Measurements from ENCODE around the gene SOCS7.

The SOCS7 gene

DNA sequence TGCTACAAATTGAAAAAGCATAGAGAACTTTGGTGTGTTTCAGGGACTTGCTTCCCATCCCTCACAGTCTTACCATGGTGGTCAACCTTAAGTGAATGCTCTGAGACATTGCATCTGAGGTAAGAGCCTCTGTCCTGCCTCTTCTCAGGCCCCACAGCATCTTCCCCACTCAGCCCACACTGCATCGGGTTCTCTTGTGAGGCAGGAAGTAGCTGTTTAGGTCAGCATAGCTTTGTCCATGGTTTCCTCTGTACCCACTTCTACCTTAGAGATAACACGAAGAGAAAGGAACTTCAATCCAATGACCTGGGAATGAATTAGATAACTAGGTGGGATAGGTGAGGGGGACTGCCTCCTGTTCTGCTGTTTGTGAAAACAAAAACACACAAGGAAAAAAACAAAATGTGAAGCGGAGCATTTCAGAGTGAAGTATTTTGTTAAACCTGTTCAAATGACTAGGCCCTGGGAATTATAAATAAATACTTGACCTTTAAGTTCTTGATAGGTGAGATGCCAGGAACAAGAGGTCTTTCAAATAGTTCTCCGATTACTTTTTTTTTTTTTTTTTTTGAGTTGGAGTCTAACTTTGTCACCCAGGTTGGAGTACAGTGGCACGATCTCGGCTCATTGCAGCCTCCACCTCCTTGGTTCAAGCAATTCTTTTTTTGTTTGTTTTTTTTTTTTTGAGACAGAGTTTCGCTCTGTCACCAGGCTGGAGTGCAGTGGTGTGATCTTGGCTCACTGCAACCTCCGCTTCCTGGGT, 17.7 kb downstream of the SOCS7 start:
- DNase-seq, result no peak

DNA sequence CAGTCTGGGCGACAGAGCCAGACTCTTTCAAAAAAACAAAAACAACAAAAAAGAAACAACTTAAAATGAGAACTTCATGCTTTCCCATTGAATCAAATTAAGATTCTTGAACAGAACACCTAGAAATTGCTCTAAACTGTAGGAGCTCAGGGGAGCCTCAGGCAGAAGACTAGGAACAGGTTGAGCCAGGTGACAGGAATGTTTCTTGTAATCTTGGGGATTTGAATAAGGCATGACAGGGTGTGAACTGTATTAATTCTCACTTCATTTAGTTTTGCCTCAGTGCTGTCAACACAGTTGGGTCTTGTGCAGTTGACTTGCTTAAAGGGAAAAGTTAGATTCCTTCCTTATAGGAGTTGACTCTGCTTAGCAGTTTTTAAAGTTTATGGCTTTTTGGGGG, 27.8 kb downstream of the SOCS7 start:
- DNase-seq, result no peak

DNA sequence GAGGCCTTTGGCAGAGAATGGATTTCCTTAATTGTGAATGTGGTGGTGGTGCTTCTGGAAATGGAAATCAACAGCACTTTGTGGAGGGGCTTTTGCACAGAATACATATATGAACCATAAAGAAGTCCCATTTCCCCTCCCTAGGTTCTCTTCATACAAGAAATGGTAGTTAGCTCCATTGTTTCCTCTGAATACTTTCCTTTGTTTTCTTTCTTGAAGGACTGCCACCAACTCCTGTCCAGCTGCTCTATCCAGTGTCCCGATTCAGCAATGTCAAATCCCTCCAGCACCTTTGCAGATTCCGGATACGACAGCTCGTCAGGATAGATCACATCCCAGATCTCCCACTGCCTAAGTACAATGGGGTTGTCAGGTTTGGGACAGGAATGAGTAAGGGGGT, 43.4 kb downstream of the SOCS7 start:
- DNase-seq, result no peak

DNA sequence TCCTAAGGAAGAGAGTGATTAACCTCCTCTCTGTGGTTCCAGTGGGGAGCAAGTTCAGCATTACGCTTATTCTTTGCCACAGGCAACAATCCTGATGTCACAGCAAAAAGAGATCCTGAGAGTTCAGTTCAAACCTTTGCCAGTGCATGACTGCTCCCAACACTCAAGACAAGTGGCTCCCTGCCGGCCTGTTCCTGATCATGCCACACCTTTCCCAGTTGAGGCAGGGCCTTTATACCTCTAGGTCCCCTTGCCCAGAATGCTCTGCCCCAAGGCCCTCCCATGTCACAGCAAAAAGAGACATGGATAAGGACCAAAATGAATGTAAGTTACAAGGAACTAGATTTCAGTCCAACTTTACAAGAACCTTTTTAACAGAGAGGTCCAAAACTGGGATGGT, 45.6 kb downstream of the SOCS7 start:
- DNase-seq, result no peak

DNA sequence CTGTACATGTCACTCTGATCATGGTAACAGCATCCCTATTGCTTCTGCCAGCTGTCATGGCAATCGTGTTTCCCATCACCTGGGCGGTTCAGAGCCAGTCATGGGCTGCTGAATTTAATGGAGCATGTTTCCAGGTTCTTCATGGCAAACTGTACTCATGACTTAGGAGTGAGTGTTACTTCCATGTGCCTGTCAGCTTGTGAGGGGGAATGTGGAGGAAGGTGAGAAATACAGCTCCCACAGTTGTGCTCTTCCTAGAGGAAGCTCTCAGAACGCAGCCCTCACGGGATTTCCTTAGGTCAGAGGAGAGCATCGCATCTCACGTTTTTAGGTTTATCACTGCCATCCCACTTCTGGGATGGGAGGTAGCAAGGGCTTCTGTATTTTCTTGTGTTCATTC, 48.6 kb downstream of the SOCS7 start:
- DNase-seq, result no peak

DNA sequence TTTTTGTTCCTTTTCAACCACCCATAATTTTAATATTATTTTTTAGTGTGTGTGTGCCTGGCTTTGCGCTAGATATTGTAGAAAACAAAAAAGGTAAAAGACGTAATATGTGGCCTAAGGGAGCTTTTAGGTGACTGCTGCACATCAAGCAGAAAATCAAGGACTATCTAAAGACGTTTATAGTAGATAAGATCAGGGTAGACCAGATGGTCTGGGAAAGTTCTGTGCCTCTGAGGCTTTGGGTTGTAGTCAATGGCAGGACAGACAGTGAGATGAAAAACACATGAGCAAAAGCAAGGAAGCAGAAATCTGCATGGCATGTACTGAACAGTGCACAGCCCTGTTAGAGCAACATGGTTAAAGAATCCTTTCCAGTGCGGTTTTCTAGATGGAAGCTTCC, 49.8 kb downstream of the SOCS7 start:
- DNase-seq, result no peak

DNA sequence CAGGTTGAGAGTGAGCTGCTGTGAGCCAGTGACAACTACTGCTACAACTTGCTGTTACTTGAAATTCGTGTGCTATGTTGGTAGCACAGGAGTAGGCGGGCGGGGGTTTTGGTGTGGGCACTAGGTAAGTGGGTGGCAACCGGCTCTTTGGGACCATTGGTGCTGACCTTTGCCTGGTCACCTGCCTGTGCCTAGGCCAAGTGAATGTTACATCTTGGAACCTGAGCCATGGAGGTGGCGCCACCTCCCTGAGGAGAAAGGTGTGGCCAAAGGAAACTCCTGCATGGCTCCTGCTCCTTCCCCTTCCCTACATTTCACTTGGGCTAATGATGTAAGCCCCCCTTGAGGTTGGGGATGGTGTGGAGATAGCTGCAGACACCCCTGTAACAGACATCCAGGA, 51.3 kb downstream of the SOCS7 start:
- DNase-seq, result no peak

DNA sequence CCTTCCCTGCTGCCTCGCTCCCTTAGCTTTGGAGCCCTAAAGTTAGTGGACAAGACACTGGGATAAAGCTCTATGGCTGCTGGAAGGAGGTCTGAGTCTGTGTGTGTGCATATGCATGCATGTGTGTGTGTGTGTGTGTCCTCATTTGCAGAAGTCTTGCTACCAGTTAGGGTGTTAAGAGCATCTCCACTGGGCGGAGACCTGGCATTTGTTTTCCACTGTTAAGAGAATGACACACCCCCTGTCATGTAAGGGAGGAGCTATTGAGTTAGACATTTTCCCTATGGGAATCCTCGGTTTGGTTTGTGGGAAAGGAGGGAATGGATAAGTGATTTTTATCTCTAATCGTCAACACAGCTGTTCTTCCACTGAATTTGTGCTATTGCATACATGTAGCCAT, 51.8 kb downstream of the SOCS7 start:
- DNase-seq, result peak; percentile 47

DNA sequence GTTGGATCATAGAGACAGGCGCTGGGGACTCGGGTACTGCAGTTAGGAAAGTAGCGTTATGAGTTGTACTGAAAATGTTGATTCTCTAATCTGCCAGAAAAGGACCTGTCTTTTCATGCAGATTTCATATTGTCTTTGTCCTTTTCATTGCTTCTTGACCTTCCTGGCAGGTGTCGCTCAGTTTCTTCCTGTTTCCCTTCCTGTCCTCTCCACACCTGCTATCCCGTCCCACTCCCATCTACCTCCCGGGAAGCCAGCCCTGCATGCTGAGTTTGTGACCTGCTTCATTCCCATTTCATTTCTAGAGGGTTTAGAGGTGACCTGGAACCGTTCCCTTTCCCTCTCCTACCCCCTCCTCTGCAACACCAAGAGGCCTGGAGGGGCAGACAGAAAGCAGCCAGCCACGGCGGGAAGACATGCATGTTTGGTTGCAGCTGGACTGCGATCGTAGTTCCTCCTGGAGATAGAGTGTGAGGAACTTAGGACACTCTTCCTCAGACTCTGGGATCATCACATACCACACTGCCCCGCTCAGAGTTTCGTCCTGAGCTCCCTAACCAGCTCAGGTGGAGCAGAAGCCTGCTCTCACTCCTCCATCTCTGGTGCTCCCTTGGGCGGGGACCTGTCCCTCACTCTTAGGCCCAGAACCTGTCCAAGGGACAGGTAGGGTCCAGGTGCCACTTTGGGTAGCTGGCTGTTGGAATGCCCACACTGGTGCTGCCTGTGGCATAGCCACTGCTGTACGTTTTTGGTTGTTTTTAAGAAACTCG, 52.7 kb downstream of the SOCS7 start:
- DNase-seq, result no peak

DNA sequence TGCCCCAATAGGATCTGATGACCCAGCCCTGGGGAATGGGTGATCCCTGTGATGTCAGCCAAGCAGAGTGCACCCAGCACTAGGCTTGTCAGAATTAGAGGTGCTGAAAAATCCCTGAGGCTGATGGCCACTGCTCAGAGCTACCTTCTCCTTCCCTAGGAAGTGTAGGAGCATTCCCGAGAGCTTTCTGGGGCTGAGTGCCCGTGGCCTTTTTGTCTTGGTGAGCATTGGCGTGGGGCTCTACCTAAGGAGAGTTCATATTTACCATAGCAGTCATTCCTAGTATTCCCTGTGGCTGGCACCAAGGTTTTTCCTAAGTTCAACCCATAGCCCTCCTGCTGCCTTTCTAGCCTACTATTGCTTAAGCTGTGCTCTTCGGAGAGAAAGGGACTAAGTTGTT, 54.0 kb downstream of the SOCS7 start:
- no peak for DNase-seq

DNA sequence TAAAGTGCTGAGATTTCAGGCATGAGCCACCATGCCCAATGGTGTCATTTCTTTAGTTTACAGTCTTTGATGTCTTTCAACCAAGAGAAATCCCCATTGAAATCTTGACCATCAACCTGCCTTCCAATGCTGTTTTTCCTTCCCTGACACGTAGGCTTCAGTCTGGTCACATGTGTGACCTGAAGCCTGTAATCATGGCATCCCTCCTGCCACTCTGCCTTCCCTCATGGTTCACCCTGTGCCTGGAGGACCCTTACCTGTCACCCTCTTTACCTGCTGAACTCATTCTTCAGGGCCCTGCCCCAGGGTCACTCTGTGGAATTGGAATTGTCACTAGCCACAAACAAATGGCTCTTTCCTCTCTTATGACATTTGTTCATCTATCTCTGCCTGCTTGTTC, 58.6 kb downstream of the SOCS7 start:
- DNase-seq, result no peak

DNA sequence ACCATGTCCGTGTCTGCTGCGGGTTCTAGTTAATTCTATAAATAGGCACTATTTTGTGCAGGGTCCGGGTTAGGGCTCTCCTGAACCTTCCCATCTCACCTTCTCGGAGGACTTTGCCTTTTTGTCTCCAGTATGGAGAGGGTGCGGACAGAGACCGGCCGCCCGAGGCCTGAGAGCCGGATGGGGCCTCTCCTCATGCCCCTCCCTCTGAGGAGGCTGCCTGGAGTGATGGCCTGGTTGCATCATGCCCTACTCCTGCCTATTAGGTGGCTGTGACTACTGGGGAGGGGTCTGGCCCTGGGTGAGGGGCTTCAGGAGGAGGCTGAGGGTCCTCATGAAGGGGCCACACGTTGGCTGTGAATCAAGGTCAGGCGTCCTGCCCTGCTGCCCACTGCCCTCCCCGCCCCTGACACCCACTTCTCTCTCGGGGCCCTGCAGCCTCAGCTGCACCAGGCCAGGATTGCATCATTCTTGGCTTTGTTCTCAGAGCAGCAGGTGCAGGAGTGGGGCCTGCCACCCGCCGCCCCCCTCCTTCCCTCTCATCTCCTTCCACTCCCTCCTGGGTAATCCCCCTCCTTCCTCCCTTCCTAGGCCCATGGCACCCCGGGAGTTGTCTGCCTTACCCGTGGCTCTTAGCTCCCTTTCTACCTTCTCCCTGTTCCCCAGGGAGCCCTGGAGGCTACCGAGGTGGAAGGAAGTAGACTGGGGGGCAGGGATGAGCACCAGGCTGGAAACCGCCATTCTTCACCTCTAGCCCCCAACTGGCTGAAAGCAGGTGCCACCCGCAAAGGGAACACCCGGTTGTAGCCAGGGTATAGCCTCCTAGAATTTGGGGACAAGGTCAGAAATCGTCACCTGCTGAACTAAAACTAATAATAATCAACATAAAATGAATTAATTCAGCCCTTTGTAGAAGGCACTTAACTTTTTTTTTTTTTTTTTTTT, 63.9 kb downstream of the SOCS7 start:
- DNase-seq, result peak; percentile 89

DNA sequence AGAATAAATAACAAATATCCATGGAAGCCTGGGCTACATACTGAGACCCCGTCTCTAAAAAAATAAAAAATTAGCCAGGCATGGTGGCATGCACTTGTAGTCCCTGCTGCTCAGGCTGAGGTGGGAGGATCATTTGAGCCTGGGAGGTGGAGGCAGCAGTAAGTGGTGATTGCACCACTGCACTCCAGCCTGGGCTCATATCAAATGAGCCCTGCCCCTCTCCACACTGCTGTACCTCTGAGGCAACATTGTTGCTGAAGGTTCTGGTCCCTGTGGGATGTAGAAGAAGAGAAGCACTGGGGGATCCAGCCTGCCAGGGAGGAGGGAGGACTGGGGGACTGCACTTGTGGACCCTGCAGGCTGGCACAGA, 65.2 kb downstream of the SOCS7 start:
- no peak for DNase-seq

DNA sequence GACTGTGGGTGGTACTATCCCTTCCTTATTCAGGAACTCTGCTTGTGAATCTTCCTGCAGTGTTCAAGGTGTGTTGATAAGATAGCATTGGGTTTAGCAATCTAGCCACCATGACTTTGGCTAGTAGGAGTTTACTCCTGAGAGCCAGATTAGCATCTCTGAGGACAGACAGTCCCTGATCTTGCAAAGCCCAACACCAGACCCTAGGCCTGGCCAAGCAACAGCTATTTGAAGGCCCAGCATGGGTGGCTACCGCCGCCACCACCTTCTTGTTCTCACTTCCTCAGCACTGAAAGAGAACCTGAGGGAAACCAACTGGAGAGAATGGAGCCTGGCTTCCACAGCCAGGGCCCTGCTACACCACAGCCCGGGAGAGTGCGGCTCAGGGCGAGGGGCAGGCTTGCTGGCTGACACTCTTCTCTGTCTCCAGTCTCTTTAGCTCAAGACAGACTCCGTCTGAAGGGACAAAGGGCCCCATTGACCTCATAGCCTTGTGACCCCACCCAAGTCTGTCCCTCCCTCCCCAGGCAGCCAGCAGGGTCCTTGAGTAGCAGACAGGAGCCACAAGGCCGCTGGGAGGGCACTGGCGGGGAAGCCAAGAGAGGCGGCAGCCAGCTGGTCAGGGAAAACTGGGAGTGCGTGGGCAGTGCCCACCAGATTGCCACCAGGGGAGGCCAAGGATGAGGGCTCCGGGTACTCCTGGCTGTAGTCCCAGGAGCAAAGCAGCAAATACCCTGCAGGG, 65.7 kb downstream of the SOCS7 start:
- no peak for DNase-seq

DNA sequence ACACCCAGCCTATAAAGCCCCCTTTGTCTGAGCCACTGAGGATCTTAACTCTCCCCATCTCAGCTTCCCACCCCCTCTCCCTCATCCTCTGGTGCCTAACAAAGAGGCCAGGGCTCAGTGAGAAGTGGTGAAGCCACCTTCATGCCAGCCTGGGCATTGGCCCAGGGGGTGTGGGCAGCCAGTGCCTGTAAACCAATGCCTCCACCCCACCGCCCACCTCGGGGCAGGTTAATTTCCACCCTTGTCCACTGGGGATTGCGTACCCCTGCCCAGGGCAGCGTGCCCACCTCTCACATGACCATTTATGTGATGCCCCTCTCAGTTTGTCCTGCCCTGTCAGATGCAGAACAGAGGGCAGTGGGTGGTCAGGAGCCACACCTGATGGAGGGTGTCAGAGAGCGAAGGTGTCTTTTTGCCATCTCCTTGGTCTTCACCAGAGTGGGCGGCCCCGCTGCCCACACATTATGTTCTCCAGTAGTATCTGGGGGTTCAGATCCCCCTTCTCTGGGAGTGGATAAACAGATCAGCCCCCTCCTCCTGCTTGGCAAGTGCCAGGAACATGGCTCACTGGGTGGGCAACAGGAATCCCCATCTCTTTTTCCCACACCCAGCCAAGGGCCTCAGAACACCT, 66.5 kb downstream of the SOCS7 start:
- no peak for DNase-seq

DNA sequence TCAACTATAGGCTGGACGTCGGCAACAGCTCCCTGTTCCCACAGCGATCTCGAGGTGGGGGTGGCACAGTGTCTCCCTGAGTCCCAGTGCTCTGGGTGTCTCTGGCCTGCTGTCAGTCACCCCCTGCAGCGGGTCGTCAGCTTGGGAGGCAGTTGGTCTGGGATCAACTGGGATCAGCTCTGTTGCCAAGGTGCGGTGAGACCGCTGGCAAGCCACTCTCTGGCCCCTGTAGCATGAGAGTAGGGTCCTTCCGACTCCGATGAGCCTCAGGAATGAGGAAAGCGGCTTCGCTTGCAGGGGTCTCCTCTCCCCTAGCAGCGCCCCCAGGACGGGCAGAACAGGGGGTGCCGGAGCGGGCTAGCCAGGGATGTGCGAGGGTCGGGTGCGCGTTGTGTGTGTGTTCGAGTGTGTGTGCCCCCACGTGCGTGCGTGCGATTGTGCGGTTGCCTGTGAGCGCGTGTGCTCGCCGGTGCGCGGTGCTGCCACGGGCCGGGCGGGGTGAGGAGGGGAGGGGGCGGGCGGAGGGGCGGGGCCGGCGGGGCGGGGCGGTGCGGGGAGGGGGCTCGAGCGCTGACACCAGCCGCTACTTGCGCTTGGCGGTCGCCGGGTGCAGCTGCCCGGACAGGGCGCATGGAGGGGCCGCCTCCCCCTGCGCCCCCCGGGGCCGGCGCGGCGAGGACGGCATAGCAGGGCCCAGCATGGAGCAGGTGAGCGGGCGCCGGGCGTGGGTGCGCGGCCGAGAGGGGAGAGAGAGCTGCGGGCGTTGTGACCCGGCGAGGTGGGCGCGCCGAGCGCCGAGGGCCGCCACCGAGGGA, 67.3 kb downstream of the SOCS7 start:
- peak; percentile 18 for DNase-seq

DNA sequence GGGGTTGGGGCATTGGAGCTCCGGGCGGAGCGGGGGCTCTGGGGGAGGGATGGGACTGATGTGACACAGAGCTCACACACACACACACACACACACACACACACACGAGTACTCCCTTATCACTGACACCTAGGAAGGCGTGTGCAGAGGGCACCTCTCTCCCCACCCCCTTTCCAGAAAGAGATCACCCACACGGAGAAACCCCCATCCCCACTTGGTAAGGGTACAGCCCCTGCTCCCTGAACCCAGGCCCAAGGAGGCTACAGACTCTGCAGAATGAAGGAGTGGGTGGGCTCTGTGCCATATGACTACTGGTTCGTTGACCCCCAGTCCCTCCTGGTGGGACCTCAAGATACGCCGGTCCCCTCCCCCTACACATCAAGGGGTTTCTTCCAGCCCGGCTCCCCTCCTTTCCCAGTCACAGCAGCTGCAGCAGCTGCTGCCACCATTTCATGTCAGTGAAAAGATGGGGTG, 67.9 kb downstream of the SOCS7 start:
- DNase-seq, result no peak

DNA sequence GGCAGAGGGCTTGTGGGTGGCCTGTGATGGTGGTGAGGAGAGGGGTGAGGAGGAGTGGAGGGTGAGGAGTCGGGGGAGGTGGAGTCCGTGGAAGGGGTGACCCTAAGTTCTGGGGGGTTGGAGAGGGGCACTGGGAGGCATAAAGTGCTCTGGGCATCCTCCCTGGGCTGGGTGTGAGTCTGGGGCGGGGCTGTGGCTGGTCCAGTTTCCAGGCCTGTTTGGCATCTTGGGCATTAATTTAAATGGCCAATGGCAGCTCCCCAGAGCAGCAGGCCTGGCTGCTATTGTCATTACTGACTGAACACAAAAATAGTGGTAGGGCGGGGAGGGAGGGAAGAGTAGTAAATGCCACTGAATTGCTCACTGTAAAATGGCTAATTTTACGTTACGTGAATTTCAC, 68.9 kb downstream of the SOCS7 start:
- DNase-seq, result no peak

DNA sequence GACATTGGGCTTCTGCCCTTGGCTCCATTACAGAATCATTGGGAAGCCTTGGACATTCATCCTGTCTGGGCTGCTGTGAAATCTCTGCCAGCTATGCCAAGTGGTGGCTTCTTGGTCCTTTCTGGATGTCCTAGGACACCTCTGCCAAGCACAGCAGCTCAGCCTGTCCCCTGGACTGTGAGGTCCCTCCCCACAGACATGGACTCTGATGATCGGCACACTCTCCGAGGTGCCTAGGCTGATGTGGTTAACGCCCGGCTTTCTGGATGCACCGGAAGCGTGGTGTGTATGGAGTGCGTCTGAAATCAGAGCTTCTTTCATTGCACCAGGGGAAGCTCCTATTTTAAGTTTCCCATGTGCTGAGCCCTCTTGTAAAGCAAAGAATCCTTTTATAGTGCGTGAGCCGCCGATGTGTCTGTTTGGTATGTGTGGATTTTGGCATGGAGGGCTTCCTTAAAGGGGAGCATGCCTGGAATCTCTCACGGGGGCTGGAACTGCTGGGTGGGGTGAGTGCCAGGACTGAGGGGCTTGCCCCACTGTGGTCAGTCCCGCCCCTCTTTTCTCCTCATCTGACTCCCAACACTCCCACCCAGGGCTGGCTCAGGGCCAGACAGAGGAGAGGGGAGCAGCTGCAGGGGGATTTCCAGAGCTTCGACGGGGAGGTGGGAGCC, 69.7 kb downstream of the SOCS7 start:
- DNase-seq, result no peak

All from COR-L47 (cell line).